Umbilical cord (tissue), 2 donors: ENCODE measurements around the gene SLC1A3. TPM values are rescaled to one million over a fixed set of nuclear protein-coding genes. Genes with fewer than 3 reads are reported as not detected.
"Not testable (repeated sequence)": the region's sequence is repeated elsewhere in the genome, so short reads cannot be mapped to it uniquely, and the experiment has no call there.

Experiments
- DNase-seq: peaks from one replicate; pipeline ENCODE4 v3.0.0-alpha.2; 2015; ENCODE audit warnings: low spot score
- total RNA-seq: library from RNA; depleted of rRNA; stranded (reverse); fragments of >200 nt; gene quantifications from one replicate; pipeline ENCODE4 v1.2.3, GENCODE V29; 2014; ENCODE audit warnings: low replicate concordance; ENCODE audit not compliant: insufficient read depth

SLC1A3 gene
- total RNA-seq, result 22.9 TPM

DNA sequence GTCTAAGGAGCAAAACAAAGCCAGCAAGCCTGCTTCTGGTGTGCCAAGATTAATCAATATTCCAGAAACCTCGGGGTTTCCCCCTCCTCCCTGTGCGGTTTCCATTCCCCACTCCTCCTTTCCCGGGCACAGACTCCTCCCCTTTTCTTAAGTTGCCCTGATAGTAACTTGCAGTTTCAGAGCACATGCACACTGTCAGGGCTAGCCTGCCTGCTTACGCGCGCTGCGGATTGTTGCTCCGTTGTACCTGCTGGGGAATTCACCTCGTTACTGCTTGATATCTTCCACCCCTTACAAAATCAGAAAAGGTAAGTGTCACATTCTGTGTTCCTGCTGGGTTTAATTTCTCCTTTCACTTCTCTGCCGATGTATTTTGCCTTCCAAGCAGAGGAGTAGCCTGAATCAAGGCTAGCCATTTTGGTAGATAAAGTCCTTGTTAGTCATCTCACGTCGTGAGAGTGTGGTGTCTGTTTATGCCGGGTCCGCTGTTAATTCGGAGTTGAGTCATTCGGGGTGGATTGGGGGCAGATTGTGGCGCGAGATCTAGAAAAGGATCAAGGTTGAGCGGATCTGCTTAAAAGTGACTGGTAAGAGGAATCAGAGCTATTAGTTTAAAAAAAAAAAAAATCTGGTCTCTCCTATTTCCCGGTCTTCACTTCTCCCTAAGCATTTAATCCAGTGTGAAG, at the start of gene SLC1A3:
Gene SLC1A3, plus strand, starts transcription at position 179 of the 686 bp plus-strand sequence. CDS start 1,818 bp downstream, outside the sequence.
- DNase-seq, result peak; percentile 91

DNA sequence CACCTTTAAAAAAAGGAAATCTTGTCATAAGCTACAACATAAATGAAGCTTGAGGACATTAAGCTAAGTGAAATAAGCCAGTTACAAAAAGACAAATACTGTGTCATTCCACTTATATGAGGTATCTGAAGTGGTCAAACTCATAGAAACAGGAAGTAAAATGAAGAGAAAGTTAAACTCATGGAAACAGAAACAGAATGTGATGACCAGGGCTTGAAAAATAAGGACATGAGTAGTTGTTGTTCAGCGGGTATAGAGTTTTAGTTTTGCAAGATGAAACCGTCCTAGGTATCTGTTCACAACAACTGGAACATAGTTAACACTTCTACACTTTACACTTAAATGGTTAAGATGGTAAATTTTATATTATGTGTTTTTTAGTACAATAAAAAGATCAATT, 47.8 kb upstream of the SLC1A3 start:
- DNase-seq, result no peak

DNA sequence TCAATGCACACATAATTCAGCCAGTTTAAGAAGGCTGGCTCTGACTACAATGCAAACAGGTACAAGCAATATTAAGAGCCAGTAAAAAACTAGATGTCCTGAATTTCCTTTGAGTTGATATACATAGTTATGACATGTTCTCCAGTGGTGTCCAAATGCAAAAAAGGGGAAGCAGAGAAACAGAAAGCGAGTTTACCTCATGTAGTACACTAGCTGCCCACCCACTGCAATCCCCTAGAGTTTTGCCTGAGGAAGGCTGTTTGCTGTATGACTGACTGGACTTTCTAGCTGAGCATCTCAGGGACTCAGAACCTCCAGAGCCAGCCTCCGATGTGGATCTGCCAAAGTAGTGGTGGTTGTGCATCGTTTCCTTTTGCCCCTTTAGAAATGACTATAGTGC, 44.8 kb upstream of the SLC1A3 start:
- no peak for DNase-seq

DNA sequence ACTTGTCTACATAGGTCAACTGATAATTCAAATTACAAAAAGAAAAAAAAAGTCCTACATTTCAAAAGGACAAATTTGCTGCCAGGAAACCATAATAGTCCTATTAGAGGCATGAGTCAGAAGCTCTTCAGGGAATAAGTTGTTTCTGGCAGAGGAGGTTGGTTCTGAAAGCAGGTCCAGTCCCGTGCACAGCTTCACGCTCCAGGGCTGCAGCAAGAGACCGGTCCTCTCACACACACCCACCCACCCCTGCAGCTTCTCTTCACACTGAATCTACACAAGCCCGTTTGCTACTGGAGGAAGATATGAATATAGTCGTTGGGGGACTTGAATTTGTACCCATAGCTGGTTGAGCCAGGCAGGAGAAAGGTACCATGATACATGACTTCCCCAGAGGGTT, 36.9 kb upstream of the SLC1A3 start:
- DNase-seq, result no peak

DNA sequence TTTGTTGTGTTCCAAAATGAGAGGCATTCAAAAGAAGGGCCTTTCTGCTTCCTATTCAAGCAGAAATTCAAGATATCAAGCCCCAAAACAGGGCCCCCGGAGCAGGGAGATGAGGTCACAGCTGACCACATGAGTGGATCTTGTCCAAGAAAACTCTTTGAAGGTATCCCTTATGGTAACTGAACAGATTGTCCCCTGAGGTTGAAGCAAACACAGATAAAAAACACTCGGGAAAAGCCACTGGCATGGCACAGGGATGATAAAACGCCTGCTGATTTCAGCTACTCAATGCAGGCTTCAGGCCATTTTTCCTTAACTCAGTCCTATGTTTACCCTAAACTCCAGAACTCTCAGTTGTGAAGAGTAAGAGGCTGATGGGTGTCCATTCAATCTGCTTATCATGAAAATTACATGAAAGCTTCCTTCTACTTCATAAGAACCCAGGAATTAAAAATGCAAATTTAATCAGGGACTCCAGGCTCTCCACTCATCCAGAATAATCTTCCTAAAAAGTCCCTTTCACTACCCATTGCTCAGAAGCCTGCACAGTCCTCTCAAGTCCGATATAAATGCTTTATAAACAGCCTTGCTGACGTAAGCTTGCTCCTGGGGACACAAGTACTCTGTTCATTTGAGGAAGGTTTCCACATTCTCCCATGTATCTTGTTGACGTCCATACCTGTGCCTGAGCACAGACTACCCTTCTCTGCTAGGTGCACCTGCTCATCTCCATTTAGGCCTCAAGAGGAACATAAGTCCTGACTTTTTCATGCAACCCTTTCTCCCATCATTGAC, 35.9 kb upstream of the SLC1A3 start:
- DNase-seq, result peak; percentile 89

DNA sequence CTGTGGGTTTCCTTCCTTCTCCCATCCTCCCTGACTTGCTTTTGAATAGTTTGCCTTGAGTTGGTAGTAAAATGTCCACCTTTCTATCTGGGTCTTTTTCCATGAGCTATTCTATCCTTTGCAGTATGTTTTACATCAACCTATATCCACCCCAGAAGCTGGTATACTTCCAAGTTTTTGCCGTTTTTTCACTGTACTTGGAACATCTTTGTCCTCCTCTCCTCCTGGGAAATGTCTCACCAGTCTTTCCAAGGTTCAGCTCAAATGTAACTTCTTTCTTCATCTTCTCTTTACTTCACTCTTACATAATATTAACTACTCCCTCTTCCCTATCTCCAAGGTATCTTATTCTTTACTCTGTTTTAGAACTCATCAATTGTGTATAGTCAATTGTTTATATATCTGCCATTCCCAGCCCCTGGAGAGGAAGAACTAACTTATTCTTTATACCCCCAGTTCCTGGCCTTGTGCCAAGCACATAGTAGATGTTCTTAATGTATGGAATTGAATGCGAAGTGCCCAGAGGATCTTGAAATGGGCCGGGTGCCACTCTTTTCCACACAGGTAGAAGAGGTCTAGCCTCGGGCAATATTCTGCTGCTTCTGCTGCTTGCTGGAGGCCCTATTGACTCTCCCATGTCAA, 34.9 kb upstream of the SLC1A3 start:
- DNase-seq, result no peak

DNA sequence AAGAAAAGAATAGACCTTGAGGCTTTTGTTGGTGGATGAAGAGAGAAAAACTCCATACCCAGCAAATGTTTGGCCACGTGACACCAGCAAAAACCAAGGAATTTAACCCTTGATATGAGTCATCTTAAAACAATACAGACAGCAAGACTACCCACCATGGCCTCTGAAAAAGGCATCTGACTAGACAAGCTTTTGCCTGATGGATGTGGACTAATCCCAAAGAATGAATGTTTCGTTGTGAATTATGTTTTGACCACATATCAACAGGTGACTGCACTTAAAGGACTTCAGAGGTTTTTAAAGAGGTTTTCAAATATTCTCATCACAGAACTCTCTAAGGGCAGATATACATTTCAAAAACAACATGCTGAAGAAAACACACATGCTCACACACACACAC, 33.0 kb upstream of the SLC1A3 start:
- no peak for DNase-seq

DNA sequence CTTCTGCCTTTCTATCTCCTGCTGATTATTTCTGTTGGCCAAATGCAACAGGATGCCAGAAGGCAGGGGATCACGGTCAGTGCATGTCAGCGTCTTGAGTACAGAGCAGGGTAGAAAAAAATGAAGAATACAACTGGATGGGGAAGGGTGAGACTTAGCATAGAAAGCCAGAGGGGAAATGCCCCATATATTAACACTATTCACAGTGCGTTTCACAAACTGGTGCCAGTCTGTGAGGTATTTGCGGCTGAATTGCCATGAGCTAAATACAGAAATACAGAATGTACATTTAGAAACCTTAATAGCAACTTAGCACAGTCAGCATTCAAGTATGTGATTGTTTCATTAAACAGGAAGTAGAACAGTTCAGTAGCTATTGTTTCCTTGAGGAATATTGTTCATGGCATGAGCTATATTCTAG, 31.0 kb upstream of the SLC1A3 start:
- peak; percentile 32 for DNase-seq

DNA sequence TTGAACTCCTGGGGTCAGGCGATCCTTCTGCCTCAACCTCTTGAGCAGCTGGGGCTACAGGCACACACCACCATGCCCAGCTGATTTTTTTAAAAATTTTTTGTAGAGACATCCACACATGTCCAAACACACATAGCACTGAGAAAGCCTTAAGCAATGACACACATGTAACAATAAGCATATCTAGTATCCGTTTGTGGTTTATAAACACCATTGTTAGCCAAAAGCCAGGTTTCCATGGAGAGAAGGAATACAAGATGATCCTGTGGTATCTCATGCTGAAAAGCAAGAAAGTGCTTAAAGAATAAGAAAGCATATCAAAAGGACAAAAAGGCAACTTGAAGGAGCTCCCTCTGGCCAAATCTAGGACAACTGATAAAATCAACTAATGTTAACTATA, 29.7 kb upstream of the SLC1A3 start:
- no peak for DNase-seq

DNA sequence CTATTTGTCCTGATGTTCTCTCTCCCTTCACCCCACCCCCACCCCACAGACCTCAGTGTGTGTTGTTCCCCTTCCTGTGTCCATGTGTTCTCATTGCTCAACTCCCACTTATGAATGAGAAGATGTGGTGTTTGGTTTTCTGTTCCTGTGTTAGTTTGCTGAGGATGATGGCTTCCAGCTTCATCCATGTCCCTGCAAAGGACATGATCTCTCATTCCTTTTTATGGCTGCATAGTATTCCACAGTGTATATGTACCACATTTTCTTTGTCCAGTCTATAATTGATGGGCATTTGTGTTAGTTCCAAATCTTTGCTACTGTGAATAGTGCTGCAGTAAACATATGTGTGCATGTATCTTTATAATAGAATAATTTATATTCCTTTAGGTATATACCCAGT, 26.5 kb upstream of the SLC1A3 start:
- DNase-seq, result not testable (repeated sequence)

DNA sequence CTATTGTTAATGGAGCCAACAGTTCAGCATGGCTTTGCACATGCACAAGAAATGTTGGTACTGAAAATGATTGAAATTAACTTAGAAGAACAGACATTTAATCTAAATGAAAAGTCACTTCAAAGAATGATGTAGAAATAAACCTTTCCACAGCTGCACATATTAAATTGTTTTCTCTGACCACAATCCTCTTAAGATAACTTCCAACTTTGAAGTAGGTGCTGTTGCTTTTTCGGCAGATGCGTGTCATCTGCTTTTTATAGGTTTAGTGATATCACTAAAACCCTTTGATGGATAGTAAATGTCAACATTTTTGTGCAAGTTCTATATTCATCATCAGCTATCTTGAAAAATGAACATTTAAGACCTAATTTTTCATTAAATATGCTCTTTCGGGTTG, 25.3 kb upstream of the SLC1A3 start:
- DNase-seq, result peak; percentile 73

DNA sequence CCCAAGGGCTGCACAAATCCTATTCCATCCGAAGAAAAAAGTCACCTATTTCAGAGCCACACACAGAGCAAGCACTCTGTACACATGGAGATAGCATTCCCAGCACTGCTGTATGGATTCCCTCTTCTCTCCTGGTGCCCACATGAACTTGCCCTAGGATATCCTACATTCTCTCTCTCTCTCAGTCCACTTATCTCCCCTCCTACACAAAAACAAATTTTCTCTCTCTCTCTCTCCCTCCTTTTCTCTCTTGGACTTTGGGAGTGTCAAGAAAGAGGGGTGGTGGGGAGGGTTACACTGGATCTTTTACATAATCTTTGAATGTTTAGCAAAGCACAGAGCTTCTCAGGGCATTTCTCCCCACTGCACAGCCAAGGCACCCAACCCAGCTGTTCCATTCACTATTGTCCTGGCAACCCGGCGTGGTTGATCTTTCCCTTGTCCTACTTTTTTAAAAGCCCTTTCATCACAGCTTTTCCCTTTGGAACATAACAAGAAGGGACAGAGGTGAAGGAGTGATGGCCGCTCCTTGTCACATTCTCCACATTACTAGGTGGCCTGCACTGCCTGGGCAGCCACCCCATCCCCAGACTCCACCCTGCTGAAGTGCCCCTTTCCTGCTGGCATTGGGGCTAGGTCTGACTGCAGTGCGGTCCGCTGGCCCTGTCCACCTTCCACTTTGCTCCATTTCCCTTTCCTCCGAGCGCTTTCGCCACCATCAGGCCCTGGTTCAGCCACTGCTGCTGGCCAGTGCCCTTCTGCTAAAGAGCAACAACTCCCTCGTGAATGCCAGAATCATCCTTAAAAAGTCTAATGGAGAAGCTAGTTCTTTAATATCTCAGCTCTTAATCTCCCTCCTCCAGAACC, 22.2 kb upstream of the SLC1A3 start:
- DNase-seq, result no peak

DNA sequence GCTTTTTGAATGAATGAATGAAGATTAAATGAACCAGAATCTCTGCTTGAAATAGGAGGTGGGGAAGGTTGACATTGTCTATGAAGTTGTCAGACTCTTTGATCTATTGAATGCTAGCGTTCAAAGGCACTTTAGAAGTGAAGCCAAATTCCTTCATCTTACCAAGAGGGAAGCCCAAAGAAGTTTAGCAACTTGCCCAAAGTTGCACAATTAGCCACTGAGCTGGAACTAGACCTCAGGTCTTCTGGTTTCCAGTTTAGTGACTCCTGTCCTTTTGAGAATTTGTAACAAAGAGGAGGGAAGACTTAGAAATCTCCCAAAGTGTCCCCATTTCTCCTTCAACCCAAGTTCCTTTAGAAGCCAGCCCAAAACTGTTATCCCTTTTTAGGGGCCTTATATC, 20.7 kb upstream of the SLC1A3 start:
- DNase-seq, result no peak

DNA sequence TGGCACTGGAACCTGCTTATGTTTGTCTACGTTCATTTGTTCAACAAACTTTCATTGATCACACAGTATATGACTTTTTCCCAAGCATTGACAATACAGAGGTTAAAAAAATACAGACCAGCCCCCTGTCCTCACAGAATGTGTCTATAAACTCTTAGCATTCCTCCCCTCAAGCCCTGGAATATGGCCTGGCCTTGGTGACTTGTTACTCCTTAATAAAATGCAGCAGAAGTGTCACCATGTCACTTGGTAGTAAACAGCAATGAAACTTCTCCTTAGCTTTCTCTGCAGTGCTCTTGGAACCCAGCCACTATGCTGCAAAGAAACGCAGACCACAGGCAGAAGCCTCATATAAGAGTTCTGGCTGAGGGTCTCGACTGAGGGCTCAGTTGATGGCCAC, 19.1 kb upstream of the SLC1A3 start:
- DNase-seq, result no peak

DNA sequence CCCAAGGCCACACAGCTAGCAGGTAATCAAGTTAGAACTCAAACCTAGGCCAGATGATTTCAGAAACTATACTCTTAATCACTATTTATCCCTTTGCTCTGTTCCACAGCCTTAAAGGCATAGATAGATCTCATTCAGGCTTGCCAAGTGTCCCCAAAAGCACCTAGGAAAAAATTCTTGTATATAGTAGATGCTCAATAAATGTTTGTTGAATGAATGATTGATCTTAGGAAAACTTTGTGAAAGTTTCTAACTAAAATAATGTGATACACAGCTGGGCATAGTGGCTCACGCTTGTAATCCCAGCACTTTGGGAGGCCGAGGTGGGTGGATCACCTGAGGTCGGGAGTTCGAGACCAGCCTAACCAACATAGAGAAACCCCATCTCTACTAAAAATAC, 16.7 kb upstream of the SLC1A3 start:
- DNase-seq, result not testable (repeated sequence)

DNA sequence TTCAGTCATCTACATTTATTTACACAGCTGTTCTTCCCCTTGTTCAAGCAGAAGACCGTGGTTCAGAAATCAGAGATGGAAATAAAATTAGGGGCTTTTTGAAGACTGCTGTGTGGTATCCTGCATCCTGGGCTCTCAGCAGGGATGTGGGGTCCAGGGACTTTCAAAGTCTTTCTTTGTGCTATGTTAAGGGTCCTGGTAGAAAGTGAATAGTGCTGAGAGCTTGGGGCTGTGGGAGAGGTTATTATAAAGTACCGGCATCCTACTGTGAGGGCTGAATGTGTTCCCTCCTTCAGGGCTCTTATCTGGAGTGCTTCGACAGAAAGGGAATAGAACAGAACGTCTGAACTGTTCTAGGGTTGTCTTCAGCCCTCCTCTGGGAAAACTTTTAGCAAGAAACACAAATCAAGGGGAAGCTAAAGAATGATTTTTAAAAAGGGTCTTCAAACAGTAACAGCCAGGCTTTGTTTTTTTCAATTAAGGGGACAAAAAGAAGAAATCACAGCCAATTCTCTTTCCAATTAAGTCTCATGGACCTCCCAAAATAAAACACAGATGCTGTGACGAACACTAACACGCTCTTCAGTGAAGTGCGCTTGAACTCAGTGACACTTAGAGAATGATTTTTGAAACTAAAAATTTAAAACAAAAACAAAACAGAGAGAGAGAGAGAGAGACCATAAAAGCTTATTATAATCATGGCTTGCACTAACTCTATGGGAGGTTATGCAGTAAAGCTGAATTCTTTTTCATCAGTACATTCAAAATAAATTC, 15.7 kb upstream of the SLC1A3 start:
- no peak for DNase-seq

DNA sequence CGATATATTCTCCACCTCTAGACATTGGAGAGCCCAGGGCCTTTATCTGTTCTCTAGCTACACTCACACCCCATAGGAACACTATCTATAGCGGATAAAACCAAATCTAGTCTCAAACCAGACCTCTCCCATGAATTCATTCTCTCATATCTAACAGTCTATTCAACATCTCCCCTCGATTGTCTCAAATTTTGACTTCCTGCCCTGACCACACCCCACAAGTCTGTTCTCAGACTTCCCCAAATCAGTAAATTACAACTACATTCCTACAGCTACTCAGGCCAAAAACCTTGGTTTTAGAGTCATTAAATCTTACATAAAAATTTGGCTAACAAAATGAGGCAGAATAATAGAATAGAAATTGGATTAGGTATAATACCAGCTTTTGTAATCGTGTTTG, 12.5 kb upstream of the SLC1A3 start:
- no peak for DNase-seq

DNA sequence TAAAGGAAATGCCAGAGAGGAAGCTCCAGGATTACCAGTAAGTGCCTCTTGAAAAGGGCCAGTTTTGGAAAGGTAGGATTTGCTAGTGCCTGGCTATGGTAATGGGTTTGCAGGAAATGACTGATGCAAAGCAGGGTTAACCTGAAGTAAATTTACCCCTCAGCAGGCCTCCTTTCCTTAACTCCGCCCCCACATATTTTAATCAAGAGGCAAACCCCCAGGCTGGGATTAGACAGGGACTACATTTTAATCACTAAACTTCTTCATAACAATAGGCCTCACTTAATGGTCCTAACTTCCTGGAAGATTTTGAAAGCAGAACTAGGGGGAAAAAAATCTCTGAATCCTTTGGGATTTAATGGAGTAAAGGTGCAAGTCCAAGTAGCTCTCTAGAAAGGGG, 10.2 kb upstream of the SLC1A3 start:
- no peak for DNase-seq

DNA sequence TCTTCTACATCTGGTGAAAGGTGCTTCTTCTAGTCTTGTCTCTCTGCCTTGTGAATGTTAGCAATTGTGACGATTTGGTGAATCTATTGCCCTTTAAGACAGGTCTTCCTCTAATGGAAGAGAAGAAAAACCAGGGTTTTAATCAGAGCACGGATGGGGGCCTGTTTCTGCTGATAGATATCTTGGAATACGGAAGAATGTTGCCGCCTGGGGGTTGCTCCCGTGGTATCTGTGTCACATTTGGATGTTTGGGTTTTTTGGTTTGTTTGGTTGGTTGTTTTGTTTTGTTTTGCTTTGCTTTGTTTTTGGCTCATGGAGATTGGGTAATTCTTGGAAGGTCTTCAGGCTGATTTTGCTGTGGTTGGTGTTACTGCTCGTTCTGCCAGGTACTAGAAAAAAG, 9.7 kb upstream of the SLC1A3 start:
- no peak for DNase-seq

DNA sequence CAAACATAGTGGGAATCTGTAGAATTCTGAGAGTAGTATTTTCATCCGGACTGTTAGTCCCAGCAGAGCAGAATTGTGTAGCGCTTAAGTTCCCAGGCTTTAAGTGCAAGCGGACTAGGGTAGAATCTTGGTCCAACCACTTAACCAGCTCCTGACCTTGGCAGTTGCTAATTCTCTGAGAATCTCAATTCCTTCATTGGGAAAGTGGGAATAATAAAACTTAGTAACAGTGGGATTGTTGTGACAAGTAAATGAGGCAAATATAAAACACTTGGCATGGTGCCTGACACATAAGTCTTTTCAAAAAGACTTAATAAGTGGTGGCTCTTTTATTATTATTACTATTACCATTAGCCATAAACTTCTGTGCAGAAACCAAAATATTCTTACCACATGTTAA, 8.4 kb upstream of the SLC1A3 start:
- DNase-seq, result no peak
